Heart right ventricle (tissue), 16 donors: ENCODE results near the gene ANP32B. TPM values are rescaled to one million over a fixed set of nuclear protein-coding genes. Genes with fewer than 3 reads are reported as not detected.
A peak's percentile ranks its signal among the peaks of the same experiment; 100 is the strongest.

Experiments
- ATAC-seq, 8 donors: fragments of 200-7000 bp; cut with Tn5 transposase; one replicate each; pipeline ENCODE4 v1.9.1; 2020; ENCODE audit warnings: mild to moderate bottlenecking in 8 of 8, moderate library complexity in 8 of 8, moderate number of reproducible peaks in 1 of 8
- DNase-seq, 2 donors: peaks; one replicate each; pipeline ENCODE4 v3.0.0-alpha.2; 2020
- H3K27ac ChIP-seq, 10 donors: fragments of 200-600 bp; sonication (generic) in 2 of 10; one replicate each; pipeline versions ENCODE4 v1.5.0 to v1.8.0; 2020 to 2022; ENCODE audit warnings: mild to moderate bottlenecking in 3 of 10
- H3K27me3 ChIP-seq, 7 donors: fragments of 200-600 bp; one replicate each; pipeline ENCODE4 v1.8.0; 2021 to 2022; ENCODE audit warnings: mild to moderate bottlenecking in 2 of 7
- H3K36me3 ChIP-seq, 9 donors: fragments of 200-600 bp; sonication (generic) in 1 of 9; one replicate each; pipeline versions ENCODE4 v1.5.0 to v1.8.0; 2020 to 2022; ENCODE audit warnings: mild to moderate bottlenecking in 2 of 9
- H3K4me1 ChIP-seq, 9 donors: fragments of 200-600 bp; sonication (generic) in 1 of 9; one replicate each; pipeline versions ENCODE4 v1.5.0 to v1.8.0; 2020 to 2022; ENCODE audit warnings: mild to moderate bottlenecking in 4 of 9
- H3K4me3 ChIP-seq, 10 donors: fragments of 200-600 bp; sonication (generic) in 2 of 10; one replicate each; pipeline versions ENCODE4 v1.5.0 to v1.8.0; 2020 to 2022; ENCODE audit warnings: mild to moderate bottlenecking in 7 of 10, moderate library complexity in 2 of 10
- H3K9me3 ChIP-seq, 11 donors: fragments of 200-600 bp in 10 of 11; sonication (generic) in 2 of 11; one replicate each; pipeline versions ENCODE4 v1.5.0 to v1.8.0; 2013 to 2022; ENCODE audit warnings: mild to moderate bottlenecking in 2 of 11, control low read depth in 1 of 11, moderate library complexity in 1 of 11
- WGBS, 2 donors: extraction: QIAGEN DNeasy Blood & Tissue Kit; methylation state at CpG; one replicate each; pipeline ENCODE4 v1.1.7; 2013; ENCODE audit warnings: inconsistent platforms in 1 of 2; 5-methylcytosine and 5-hydroxymethylcytosine counted together
- intact Hi-C, 10 donors: fragments of 100-400 bp; cut with DNase I; formaldehyde crosslinking; loops; one replicate each; pipeline versions ENCODE4 v1.11.1 to v1.14.2; 2022
- polyA plus RNA-seq, 2 donors: library from polyadenylated mRNA; stranded (reverse); fragments of 200-250 nt; gene quantifications; one replicate each; pipeline ENCODE4 v1.2.3, GENCODE V29; 2013
- total RNA-seq, 10 donors: library from RNA; stranded (reverse); fragmentation: NEBNext Ultra II Directional in 3 of 10; extraction: Animal tissue kit (Norgen Biotek cat#: 25700) in 3 of 10; gene quantifications; one replicate each; pipeline versions ENCODE4 v1.2.1 to v1.2.4, GENCODE V29; 2021 to 2023
- TF ChIP-seq, protein P1 (sequence below), 9 donors: fragments of 200-600 bp; sonication (generic) in 2 of 9; IDR thresholded peaks; one replicate each; pipeline versions ENCODE4 v1.5.0 to v1.8.0; 2021 to 2022; ENCODE audit warnings: antibody characterized with exemption in 9 of 9, mild to moderate bottlenecking in 5 of 9, moderate library complexity in 1 of 9
- donor health status: Arrhythmogenic right ventricular cardiomyopathy.
- donor health status: ischemic (EF 13 %, LVEDD 7.1; RV severe dilation, severe dysfunction).
- donor health status: healthy with polysubstance abuse.
- donor health status: DM: no; HTN: yes; CAD: no.
- donor health status: DM: no; HTN: no; CAD: no.
- donor health status: ischemic (EF 25% LVEDD 6.9; RV normal size, moderate dysfunction).
- donor health status: ischemic (EF 25% LVEDD 5.7; RV mildly dilated, moderate dysfunction).
- donor health status: healthy.
- donor health status: DM: yes; HTN: yes; CAD: no.
- donor health status: Ischemic cardiomyopathy.
- donor health status: ischemic (EF 35%, LVEDD 5.7; RV mildly dilated, moderate dysfunction).
- donor health status: nonischemic (EF 11% LVEDD 7.7; RV severe dilation, severe dysfunction).
- donor health status: DM: yes; HTN: yes; CAD: no.
- donor health status: PGD.
- donor health status: ischemic (EF 29% LVEDD 5.4; RV normal size, mild dysfunction).
- donor health status: nonischemic (EF 23%, LVEDD 6.1; RV moderate dilation, normal function).

The ANP32B gene
- total and polyA plus RNA-seq, 12 donors: 48.2 to 69.3 (median 61.2) TPM

DNA sequence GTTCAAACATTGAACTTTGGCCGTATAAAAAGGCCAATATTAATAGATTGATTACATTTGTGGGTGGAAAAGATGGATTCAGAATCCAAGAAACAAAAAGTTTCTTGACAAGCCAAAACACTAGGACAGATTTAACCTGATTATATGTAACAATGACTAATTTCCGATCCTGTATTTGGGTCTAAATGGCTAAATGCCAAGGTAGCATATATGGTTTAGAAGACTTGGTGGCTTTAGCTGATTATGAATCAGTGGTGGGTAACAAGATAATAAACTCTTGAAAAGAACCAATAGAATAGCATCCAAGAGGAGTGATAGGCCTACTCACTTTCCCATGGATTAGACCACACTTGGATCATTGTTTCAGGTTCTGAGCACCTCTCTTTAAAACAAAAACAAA, 21.8 kb upstream of the ANP32B start:
- Histone ChIP-seq H3K4me1 (peaks cover 0 to 8% (median 0%) of the 10 kb centered on the region in 9 donors), H3K4me3 (no peak overlapping the region), H3K9me3 (no peaks in the 10 kb centered on the region), H3K27me3 (peaks cover 0 to 4% (median 0%) of the 10 kb centered on the region in 7 donors), H3K36me3 (no peaks in the 10 kb centered on the region), H3K27ac (no peak overlapping the region)
- DNase-seq (no peak), ATAC-seq (no peak)
- 85 to 89% methylated on average over 2 of the region's 2 CpGs for WGBS, 2 donors
- TF ChIP-seq, protein P1, sequence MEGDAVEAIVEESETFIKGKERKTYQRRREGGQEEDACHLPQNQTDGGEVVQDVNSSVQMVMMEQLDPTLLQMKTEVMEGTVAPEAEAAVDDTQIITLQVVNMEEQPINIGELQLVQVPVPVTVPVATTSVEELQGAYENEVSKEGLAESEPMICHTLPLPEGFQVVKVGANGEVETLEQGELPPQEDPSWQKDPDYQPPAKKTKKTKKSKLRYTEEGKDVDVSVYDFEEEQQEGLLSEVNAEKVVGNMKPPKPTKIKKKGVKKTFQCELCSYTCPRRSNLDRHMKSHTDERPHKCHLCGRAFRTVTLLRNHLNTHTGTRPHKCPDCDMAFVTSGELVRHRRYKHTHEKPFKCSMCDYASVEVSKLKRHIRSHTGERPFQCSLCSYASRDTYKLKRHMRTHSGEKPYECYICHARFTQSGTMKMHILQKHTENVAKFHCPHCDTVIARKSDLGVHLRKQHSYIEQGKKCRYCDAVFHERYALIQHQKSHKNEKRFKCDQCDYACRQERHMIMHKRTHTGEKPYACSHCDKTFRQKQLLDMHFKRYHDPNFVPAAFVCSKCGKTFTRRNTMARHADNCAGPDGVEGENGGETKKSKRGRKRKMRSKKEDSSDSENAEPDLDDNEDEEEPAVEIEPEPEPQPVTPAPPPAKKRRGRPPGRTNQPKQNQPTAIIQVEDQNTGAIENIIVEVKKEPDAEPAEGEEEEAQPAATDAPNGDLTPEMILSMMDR (IDR thresholded peaks at IDR 0.05): no peak
- intact Hi-C loops: no loop called here

DNA sequence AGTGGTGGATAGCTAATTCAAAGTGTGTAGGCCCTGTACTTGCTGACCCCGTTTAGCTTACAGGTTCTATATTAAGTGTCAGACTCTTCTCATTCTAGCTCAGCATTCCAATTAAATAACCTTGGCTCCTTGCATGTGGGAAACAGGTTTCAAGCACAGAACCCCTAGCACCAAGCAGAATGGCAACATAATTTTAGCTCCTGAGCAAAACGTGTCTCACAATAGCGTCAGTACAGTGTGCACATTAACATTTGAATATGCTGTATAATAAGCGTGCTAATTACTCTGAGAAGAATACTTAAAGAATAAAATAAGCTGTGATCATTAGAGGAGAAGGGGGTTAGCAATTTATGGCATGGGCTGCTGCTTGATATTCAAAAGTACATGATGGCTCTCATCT, 21.0 kb upstream of the ANP32B start:
- intact Hi-C loops: no loop called here
- peaks cover 0 to 9% (median 0%) of the 10 kb centered on the region in 7 donors for H3K27me3 ChIP-seq
- H3K4me1 ChIP-seq: peaks cover 0 to 8% (median 0%) of the 10 kb centered on the region in 9 donors
- H3K4me3 ChIP-seq: no peak overlapping the region
- no peak overlapping the region for H3K27ac ChIP-seq
- peak in 1 of 8 donors; percentile 19 for ATAC-seq
- TF ChIP-seq, protein P1 (IDR thresholded peaks at IDR 0.05): no peak
- WGBS, 2 donors: 62 to 67% methylated on average over 4 of the region's 4 CpGs
- no peak for DNase-seq
- H3K36me3 ChIP-seq: no peaks in the 10 kb centered on the region
- H3K9me3 ChIP-seq: no peaks in the 10 kb centered on the region

DNA sequence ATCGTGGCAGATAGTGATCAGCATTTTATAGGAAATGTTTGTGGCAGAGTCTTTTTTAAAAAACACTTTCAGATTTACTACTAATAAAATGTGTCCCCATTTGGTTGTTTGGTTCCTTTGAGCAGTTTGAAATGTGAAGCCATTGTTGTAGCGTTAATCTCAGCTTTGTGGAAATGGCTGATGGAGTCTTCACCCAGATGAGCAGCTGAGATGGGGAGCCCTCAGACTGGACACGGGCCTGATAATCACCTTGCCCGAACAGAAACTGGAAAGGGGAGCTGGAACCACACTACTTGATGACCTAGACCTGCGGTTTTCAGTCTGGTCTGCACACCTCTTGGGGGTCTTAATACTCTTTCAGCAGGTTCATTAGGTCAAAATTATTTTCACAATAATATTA, 20.6 kb upstream of the ANP32B start:
- H3K27ac ChIP-seq: no peak overlapping the region
- ATAC-seq (no peak), DNase-seq (no peak)
- no peaks in the 10 kb centered on the region for H3K36me3 ChIP-seq
- H3K9me3 ChIP-seq: no peaks in the 10 kb centered on the region
- 80 to 90% methylated on average over 5 of the region's 5 CpGs for WGBS, 2 donors
- H3K27me3 ChIP-seq: peaks cover 0 to 14% (median 0%) of the 10 kb centered on the region in 7 donors
- TF ChIP-seq, protein P1 (IDR thresholded peaks at IDR 0.05): no peak
- H3K4me3 ChIP-seq: no peak overlapping the region
- intact Hi-C loops: no loop called here
- H3K4me1 ChIP-seq: peaks cover 0 to 8% (median 0%) of the 10 kb centered on the region in 9 donors

DNA sequence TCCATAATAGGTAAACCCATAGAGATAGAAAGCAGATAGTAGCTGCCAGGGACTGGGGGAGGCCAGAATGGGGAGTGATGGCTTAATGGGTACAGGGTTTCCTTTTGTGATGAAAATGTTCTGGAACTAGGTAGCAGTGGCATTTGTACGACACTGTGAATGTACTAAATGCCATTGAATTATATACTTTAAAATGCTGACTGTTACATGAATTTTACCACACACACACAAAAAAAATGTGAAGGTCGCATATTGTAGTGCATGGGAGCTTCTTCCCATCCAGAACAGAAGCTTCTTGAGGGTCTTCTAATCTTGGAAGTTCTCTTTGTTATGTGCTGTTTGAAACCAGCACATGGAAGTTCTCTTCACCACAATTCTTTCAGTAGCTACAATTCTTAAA, 19.9 kb upstream of the ANP32B start:
- TF ChIP-seq, protein P1 (IDR thresholded peaks at IDR 0.05): no peak
- intact Hi-C loops: no loop called here
- no peak overlapping the region for H3K27ac ChIP-seq
- DNase-seq: no peak
- no peak for ATAC-seq
- peaks cover 0 to 8% (median 0%) of the 10 kb centered on the region in 9 donors for H3K4me1 ChIP-seq
- 74 to 84% methylated on average over 2 of the region's 2 CpGs for WGBS, 2 donors
- no peak overlapping the region for H3K4me3 ChIP-seq
- no peaks in the 10 kb centered on the region for H3K36me3 ChIP-seq
- H3K9me3 ChIP-seq: no peaks in the 10 kb centered on the region
- H3K27me3 ChIP-seq: peaks cover 0 to 14% (median 0%) of the 10 kb centered on the region in 7 donors
